Measurements from ENCODE around the gene CLDN19.

DNA sequence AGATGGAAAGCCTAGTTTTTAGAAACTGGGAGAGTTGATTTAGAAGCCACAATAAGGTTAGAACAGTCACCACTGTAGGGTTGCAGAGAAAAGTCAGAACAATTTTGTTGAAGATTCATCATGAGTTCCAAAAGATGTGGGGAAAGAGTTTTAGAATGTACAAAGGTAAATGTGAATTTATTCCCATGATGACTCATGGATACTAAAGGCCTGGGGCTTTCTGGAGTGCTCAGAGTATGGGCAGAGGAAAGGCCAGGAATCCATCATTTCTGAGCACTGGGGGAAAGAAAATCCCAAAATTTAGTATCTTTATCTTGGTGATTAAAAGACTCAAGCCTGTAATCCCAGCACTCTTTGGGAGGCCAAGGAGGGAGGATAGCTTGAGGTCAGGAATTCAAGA lies 40.0 kb downstream of the CLDN19 start:
- TF ChIP-seq, protein P1, sequence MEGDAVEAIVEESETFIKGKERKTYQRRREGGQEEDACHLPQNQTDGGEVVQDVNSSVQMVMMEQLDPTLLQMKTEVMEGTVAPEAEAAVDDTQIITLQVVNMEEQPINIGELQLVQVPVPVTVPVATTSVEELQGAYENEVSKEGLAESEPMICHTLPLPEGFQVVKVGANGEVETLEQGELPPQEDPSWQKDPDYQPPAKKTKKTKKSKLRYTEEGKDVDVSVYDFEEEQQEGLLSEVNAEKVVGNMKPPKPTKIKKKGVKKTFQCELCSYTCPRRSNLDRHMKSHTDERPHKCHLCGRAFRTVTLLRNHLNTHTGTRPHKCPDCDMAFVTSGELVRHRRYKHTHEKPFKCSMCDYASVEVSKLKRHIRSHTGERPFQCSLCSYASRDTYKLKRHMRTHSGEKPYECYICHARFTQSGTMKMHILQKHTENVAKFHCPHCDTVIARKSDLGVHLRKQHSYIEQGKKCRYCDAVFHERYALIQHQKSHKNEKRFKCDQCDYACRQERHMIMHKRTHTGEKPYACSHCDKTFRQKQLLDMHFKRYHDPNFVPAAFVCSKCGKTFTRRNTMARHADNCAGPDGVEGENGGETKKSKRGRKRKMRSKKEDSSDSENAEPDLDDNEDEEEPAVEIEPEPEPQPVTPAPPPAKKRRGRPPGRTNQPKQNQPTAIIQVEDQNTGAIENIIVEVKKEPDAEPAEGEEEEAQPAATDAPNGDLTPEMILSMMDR (IDR thresholded peaks at IDR 0.05) = no peak
- TF ChIP-seq EP300 (IDR thresholded peaks at IDR 0.05) = no peak
- TF ChIP-seq POLR2AphosphoS5 (IDR thresholded peaks at IDR 0.05) = no peak
- no peak for TF ChIP-seq POLR2A (IDR thresholded peaks at IDR 0.05; ENCODE audit: low read depth)

Measured in esophagus muscularis mucosa (tissue), 4 donors.